K562 (cell line): ENCODE data around the gene CDR2L. TPM values are rescaled to one million over a fixed set of nuclear protein-coding genes. Genes with fewer than 3 reads are reported as not detected.

ENCODE experiments used
- BCL6 ChIP-seq: fragments of 250-450 bp; sonication (Bioruptor Pico); IDR thresholded peaks from 2 replicates; pipeline ENCODE4 v1.4.0; 2020
- BDP1 ChIP-seq: IDR thresholded peaks from 3 replicates; pipeline ENCODE4 v1.6.1; 2011; ENCODE audit not compliant: insufficient read length, insufficient read depth
- FIP1L1 ChIP-seq: fragments of 200-400 bp; formaldehyde crosslinking; IDR thresholded peaks from 2 replicates; pipeline ENCODE4 v1.6.1; 2018; ENCODE audit warnings: mild to moderate bottlenecking, low read depth, low read length; ENCODE audit not compliant: poor library complexity, severe bottlenecking
- GTF2E2 ChIP-seq: fragments of 200-800 bp; sonication (Bioruptor generic); IDR thresholded peaks from 2 replicates; pipeline ENCODE4 v1.6.1; 2016; ENCODE audit warnings: missing genetic modification characterization, missing compliant biosample characterization
- HNRNPLL ChIP-seq: fragments of 200-400 bp; formaldehyde crosslinking; IDR thresholded peaks from 2 replicates; pipeline ENCODE4 v1.6.1; 2017; ENCODE audit warnings: low read length, low read depth, mild to moderate bottlenecking; ENCODE audit not compliant: poor library complexity, severe bottlenecking
- HNRNPUL1 ChIP-seq: fragments of 200-400 bp; formaldehyde crosslinking; IDR thresholded peaks from 2 replicates; pipeline ENCODE4 v1.6.1; 2017; ENCODE audit warnings: low read length
- KDM2B ChIP-seq: fragments of 250-450 bp; sonication (Bioruptor Pico); IDR thresholded peaks from 2 replicates; pipeline ENCODE4 v1.8.0; 2021; ENCODE audit warnings: mild to moderate bottlenecking, moderate library complexity
- NEUROD1 ChIP-seq: fragments of 150-350 bp; IDR thresholded peaks from 2 replicates; pipeline ENCODE4 v1.6.1; 2014; ENCODE audit warnings: borderline replicate concordance, low read length, low read depth; ENCODE audit not compliant: partially characterized antibody
- NFXL1 ChIP-seq: fragments of 450-650 bp; formaldehyde crosslinking; IDR thresholded peaks from 2 replicates; pipeline ENCODE4 v1.4.0; 2021; ENCODE audit warnings: mild to moderate bottlenecking
- PRMT5 ChIP-seq: sonication (generic); formaldehyde crosslinking; IDR thresholded peaks from 2 replicates; pipeline ENCODE4 v1.5.0; 2020; ENCODE audit warnings: missing genetic modification reagents
- PTRF ChIP-seq: fragments of 450-650 bp; IDR thresholded peaks from 2 replicates; pipeline ENCODE4 v1.6.1; 2016; ENCODE audit warnings: mild to moderate bottlenecking, missing genetic modification characterization, missing compliant biosample characterization
- RFX1 ChIP-seq: fragments of 450-650 bp; IDR thresholded peaks from 2 replicates; pipeline ENCODE4 v1.6.1; 2016; ENCODE audit warnings: mild to moderate bottlenecking, moderate library complexity
- SMAD4 ChIP-seq: fragments of 250-450 bp; sonication (Bioruptor Pico); conservative IDR thresholded peaks from 2 replicates; pipeline ENCODE4 v1.8.0; 2021; ENCODE audit warnings: inconsistent platforms, mild to moderate bottlenecking, moderate library complexity
- SMARCA5 ChIP-seq: fragments of 450-650 bp; IDR thresholded peaks from 2 replicates; pipeline ENCODE4 v1.6.1; 2016
- SMARCC2 ChIP-seq: fragments of 450-650 bp; IDR thresholded peaks from 2 replicates; pipeline ENCODE4 v1.6.1; 2017; ENCODE audit warnings: antibody characterized with exemption, moderate library complexity, mild to moderate bottlenecking, low read depth
- TFAM ChIP-seq: fragments of 250-450 bp; sonication (Bioruptor Pico); conservative IDR thresholded peaks from 2 replicates; pipeline ENCODE4 v1.5.0; 2021; ENCODE audit warnings: mild to moderate bottlenecking, moderate library complexity
- TSHZ1 ChIP-seq: fragments of 250-450 bp; sonication (Bioruptor Pico); IDR thresholded peaks from 2 replicates; pipeline ENCODE4 v1.4.0; 2020; ENCODE audit warnings: mild to moderate bottlenecking, moderate library complexity
- ZNF212 ChIP-seq: fragments of 450-650 bp; formaldehyde crosslinking; IDR thresholded peaks from 2 replicates; pipeline ENCODE4 v1.4.0; 2020; ENCODE audit warnings: mild to moderate bottlenecking
- ZNF232 ChIP-seq: sonication (generic); formaldehyde crosslinking; IDR thresholded peaks from 2 replicates; pipeline ENCODE4 v1.8.0; 2022; ENCODE audit warnings: mild to moderate bottlenecking, missing genetic modification reagents
- ZNF282 ChIP-seq: sonication (generic); formaldehyde crosslinking; IDR thresholded peaks from 2 replicates; pipeline ENCODE4 v1.8.1; 2023; ENCODE audit warnings: missing genetic modification reagents
- polyA plus RNA-seq, 8 experiments: library from polyadenylated mRNA; depleted of rRNA in 4 of 8; stranded (reverse) in 5 of 8; unstranded in 3 of 8; fragments of >200 nt; fragmentation: Nextera tagmentation in 2 of 8; fragmentation: Illumina TruSeq in 1 of 8; extraction: Ambion mirVana in 2 of 8; extraction: Trizol in 1 of 8; gene quantifications; 2 replicates each; pipeline versions ENCODE4 v1.2.1 to v1.2.3, GENCODE V29; 2011 to 2014; ENCODE audit warnings: inconsistent platforms in 1 of 8, missing spikeins in 1 of 8
- total RNA-seq, 7 experiments: library from RNA; depleted of rRNA in 6 of 7; stranded (reverse); fragments of >200 nt in 6 of 7; fragmentation: Illumina TruSeq in 2 of 7; extraction: Trizol in 2 of 7; gene quantifications; 2 replicates each; pipeline versions ENCODE4 v1.2.1 to v1.2.3, GENCODE V29; 2011 to 2021; ENCODE audit warnings: low replicate concordance in 1 of 7
- TF ChIP-seq, protein P1 (sequence below): fragments of 250-450 bp; sonication (Bioruptor Pico); IDR thresholded peaks from 2 replicates; pipeline ENCODE4 v1.5.0; 2021; ENCODE audit warnings: mild to moderate bottlenecking, borderline replicate concordance
- TF ChIP-seq, protein P2 (sequence below): sonication (generic); formaldehyde crosslinking; IDR thresholded peaks from 2 replicates; pipeline ENCODE4 v1.8.1; 2023; ENCODE audit warnings: mild to moderate bottlenecking, missing genetic modification reagents
- TF ChIP-seq, protein P3 (sequence below): fragments of 250-450 bp; sonication (Bioruptor Pico); IDR thresholded peaks from 2 replicates; pipeline ENCODE4 v1.6.1; 2021; ENCODE audit warnings: mild to moderate bottlenecking

The CDR2L gene
- total and polyA plus RNA-seq, 9 of the 15 experiments (the other 6 are each of a cell fraction or from before 2014, with no cell fraction given): 2.7 to 16.0 (median 7.3) TPM

GRCh38 chr17:75034236-75034908 is 46.9 kb downstream of the CDR2L start (continued):
- no peak for TF ChIP-seq ZNF212
- no peak for TF ChIP-seq HNRNPUL1
- TF ChIP-seq NFXL1 (CRISPR knock-in tag): 0 out of 2 replicates have a peak, but pooled peaks have one; percentile 15
- TF ChIP-seq SMARCC2: no peak
- TF ChIP-seq, protein P1, sequence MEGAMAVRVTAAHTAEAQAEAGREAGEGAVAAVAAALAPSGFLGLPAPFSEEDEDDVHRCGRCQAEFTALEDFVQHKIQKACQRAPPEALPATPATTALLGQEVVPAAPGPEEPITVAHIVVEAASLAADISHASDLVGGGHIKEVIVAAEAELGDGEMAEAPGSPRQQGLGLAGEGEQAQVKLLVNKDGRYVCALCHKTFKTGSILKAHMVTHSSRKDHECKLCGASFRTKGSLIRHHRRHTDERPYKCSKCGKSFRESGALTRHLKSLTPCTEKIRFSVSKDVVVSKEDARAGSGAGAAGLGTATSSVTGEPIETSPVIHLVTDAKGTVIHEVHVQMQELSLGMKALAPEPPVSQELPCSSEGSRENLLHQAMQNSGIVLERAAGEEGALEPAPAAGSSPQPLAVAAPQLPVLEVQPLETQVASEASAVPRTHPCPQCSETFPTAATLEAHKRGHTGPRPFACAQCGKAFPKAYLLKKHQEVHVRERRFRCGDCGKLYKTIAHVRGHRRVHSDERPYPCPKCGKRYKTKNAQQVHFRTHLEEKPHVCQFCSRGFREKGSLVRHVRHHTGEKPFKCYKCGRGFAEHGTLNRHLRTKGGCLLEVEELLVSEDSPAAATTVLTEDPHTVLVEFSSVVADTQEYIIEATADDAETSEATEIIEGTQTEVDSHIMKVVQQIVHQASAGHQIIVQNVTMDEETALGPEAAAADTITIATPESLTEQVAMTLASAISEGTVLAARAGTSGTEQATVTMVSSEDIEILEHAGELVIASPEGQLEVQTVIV (CRISPR knock-in tag): no peak
- no peak for TF ChIP-seq TFAM
- no peak for TF ChIP-seq SMAD4 (CRISPR knock-in tag)
- TF ChIP-seq PTRF (tag): no peak
- TF ChIP-seq HNRNPLL: no peak
- TF ChIP-seq BDP1: peak; percentile 66
- TF ChIP-seq, protein P2, sequence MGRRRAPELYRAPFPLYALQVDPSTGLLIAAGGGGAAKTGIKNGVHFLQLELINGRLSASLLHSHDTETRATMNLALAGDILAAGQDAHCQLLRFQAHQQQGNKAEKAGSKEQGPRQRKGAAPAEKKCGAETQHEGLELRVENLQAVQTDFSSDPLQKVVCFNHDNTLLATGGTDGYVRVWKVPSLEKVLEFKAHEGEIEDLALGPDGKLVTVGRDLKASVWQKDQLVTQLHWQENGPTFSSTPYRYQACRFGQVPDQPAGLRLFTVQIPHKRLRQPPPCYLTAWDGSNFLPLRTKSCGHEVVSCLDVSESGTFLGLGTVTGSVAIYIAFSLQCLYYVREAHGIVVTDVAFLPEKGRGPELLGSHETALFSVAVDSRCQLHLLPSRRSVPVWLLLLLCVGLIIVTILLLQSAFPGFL: no peak
- TF ChIP-seq NEUROD1: no peak
- TF ChIP-seq GTF2E2: no peak
- TF ChIP-seq PRMT5 (CRISPR knock-in tag): no peak
- no peak for TF ChIP-seq RFX1
- TF ChIP-seq TSHZ1: no peak
- no peak for TF ChIP-seq BCL6 (CRISPR knock-in tag)
- TF ChIP-seq FIP1L1: peak; percentile 50
- TF ChIP-seq SMARCA5: 0 out of 2 replicates have a peak, but pooled peaks have one; percentile 67
- no peak for TF ChIP-seq ZNF282 (CRISPR knock-in tag)
- TF ChIP-seq, protein P3, sequence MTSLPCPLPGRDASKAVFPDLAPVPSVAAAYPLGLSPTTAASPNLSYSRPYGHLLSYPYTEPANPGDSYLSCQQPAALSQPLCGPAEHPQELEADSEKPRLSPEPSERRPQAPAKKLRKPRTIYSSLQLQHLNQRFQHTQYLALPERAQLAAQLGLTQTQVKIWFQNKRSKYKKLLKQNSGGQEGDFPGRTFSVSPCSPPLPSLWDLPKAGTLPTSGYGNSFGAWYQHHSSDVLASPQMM (CRISPR knock-in tag): no peak
- 0 out of 2 replicates have a peak, but pooled peaks have one; percentile 16 for TF ChIP-seq ZNF232 (CRISPR knock-in tag)
- 0 out of 2 replicates have a peak, but pooled peaks have one; percentile 3 for TF ChIP-seq KDM2B
